HepG2 (cell line): ENCODE data around the gene STMN1. TPM values are rescaled to one million over a fixed set of nuclear protein-coding genes. Genes with fewer than 3 reads are reported as not detected.
A peak's percentile ranks its signal among the peaks of the same experiment; 100 is the strongest.

Experiments
- SP1 ChIP-seq, 2 experiments: fragments of 450-650 bp in 1 of 2; sonication (generic) in 1 of 2; formaldehyde crosslinking in 1 of 2; IDR thresholded peaks; 2 replicates each; pipeline versions ENCODE4 v1.4.0 to v1.6.1; 2016 to 2020; ENCODE audit warnings: missing genetic modification reagents in 1 of 2
- SRSF9 ChIP-seq: fragments of 200-400 bp; formaldehyde crosslinking; IDR thresholded peaks from 2 replicates; pipeline ENCODE4 v1.6.1; 2018; ENCODE audit warnings: borderline replicate concordance, mild to moderate bottlenecking, low read depth, low read length; ENCODE audit not compliant: insufficient read depth, poor library complexity, severe bottlenecking
- ZFX ChIP-seq: sonication (generic); formaldehyde crosslinking; IDR thresholded peaks from 2 replicates; pipeline ENCODE4 v1.4.0; 2020; ENCODE audit warnings: mild to moderate bottlenecking, low read depth, missing genetic modification reagents, moderate library complexity
- ZMYM3 ChIP-seq: sonication (generic); formaldehyde crosslinking; IDR thresholded peaks from 2 replicates; pipeline ENCODE4 v1.5.1; 2020; ENCODE audit warnings: mild to moderate bottlenecking, missing genetic modification reagents
- ZNF747 ChIP-seq: sonication (generic); formaldehyde crosslinking; IDR thresholded peaks from 2 replicates; pipeline ENCODE4 v1.8.1; 2023; ENCODE audit warnings: missing genetic modification reagents, mild to moderate bottlenecking, borderline replicate concordance
- polyA plus RNA-seq, 8 experiments: library from polyadenylated mRNA; depleted of rRNA in 3 of 8; stranded (reverse) in 7 of 8; unstranded in 1 of 8; fragments of >200 nt; fragmentation: Illumina TruSeq in 4 of 8; extraction: Trizol in 4 of 8; gene quantifications; 2 replicates each; pipeline versions ENCODE4 v1.2.1 to v1.2.3, GENCODE V29; 2011 to 2016; ENCODE audit warnings: low read depth in 4 of 8, missing spikeins in 1 of 8, mixed read lengths in 1 of 8; ENCODE audit not compliant: insufficient read depth in 1 of 8
- total RNA-seq, 5 experiments: library from RNA; depleted of rRNA; stranded (reverse); fragments of >200 nt; fragmentation: Illumina TruSeq; extraction: Trizol; gene quantifications; 2 replicates each; pipeline ENCODE4 v1.2.3, GENCODE V29; 2016; ENCODE audit warnings: low read depth in 1 of 5
- TF ChIP-seq, protein P1 (sequence below): sonication (generic); formaldehyde crosslinking; IDR thresholded peaks from 2 replicates; pipeline ENCODE4 v1.5.1; 2020; ENCODE audit warnings: mild to moderate bottlenecking, missing genetic modification reagents, borderline replicate concordance
- TF ChIP-seq, protein P2 (sequence below): sonication (generic); formaldehyde crosslinking; IDR thresholded peaks from 2 replicates; pipeline ENCODE4 v1.8.1; 2022; ENCODE audit warnings: low read depth, mild to moderate bottlenecking, missing genetic modification reagents
- TF ChIP-seq, protein P3 (sequence below): sonication (generic); formaldehyde crosslinking; IDR thresholded peaks from 2 replicates; pipeline ENCODE4 v1.5.1; 2020; ENCODE audit warnings: mild to moderate bottlenecking, missing genetic modification reagents, moderate library complexity
- TF ChIP-seq, protein P4 (sequence below): sonication (generic); formaldehyde crosslinking; IDR thresholded peaks from 2 replicates; pipeline ENCODE4 v1.8.1; 2023; ENCODE audit warnings: mild to moderate bottlenecking, missing genetic modification reagents

STMN1 gene
- total and polyA plus RNA-seq, 2 of the 13 experiments (the other 11 are each of a cell fraction or from before 2014, with no cell fraction given): 45.9 to 409 TPM

DNA sequence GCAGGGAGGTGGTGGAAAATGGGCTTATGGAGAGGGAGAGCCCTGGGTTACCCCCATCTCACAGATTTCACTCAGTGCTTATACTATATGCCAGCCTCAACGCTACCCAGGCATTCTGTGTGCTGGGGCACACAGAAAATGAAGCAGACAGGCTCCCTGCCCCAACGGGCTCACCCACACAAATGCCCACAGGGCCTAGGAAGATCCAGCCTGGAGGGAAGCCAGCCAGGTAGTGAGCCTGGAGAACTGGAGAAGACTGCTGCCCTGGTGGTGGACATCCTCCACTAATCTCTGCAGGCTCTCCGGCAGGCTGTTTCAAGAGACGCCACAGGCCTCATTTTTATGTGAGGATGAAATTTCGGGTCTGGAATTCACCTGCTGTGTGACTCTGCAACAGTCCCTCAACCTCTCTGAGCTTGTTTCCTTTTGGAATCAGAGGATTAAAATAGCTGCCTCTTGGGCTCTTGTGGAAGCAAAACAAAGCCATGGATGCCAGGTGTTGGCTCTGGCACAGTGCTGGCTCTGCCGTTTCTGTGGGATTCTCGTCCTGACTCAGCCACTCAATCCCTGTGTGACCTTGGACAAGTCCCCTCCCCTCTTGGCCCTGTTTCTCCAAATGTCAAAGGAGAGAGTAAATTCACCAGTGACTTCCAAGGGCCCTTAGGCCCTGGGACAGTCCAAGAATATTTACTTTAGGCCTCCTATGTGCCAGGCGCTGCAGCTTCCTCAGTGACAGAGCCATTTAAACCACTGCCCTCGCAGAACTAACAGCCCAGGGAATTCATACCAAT lies 34.3 kb downstream of the STMN1 start (continued):
- TF ChIP-seq, protein P1, sequence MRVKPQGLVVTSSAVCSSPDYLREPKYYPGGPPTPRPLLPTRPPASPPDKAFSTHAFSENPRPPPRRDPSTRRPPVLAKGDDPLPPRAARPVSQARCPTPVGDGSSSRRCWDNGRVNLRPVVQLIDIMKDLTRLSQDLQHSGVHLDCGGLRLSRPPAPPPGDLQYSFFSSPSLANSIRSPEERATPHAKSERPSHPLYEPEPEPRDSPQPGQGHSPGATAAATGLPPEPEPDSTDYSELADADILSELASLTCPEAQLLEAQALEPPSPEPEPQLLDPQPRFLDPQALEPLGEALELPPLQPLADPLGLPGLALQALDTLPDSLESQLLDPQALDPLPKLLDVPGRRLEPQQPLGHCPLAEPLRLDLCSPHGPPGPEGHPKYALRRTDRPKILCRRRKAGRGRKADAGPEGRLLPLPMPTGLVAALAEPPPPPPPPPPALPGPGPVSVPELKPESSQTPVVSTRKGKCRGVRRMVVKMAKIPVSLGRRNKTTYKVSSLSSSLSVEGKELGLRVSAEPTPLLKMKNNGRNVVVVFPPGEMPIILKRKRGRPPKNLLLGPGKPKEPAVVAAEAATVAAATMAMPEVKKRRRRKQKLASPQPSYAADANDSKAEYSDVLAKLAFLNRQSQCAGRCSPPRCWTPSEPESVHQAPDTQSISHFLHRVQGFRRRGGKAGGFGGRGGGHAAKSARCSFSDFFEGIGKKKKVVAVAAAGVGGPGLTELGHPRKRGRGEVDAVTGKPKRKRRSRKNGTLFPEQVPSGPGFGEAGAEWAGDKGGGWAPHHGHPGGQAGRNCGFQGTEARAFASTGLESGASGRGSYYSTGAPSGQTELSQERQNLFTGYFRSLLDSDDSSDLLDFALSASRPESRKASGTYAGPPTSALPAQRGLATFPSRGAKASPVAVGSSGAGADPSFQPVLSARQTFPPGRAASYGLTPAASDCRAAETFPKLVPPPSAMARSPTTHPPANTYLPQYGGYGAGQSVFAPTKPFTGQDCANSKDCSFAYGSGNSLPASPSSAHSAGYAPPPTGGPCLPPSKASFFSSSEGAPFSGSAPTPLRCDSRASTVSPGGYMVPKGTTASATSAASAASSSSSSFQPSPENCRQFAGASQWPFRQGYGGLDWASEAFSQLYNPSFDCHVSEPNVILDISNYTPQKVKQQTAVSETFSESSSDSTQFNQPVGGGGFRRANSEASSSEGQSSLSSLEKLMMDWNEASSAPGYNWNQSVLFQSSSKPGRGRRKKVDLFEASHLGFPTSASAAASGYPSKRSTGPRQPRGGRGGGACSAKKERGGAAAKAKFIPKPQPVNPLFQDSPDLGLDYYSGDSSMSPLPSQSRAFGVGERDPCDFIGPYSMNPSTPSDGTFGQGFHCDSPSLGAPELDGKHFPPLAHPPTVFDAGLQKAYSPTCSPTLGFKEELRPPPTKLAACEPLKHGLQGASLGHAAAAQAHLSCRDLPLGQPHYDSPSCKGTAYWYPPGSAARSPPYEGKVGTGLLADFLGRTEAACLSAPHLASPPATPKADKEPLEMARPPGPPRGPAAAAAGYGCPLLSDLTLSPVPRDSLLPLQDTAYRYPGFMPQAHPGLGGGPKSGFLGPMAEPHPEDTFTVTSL (CRISPR knock-in tag): peak; percentile 23; the same call in 1 of the 2 replicates
- TF ChIP-seq SP1 (IDR thresholded peaks at IDR 0.05) (no peak), SP1 (CRISPR knock-in tag; IDR thresholded peaks at IDR 0.05) (no peak), SRSF9 (no peak), ZFX (CRISPR knock-in tag) (no peak), ZNF747 (CRISPR knock-in tag) (no peak), ZMYM3 (CRISPR knock-in tag) (peak; percentile 93)
- TF ChIP-seq, protein P2, sequence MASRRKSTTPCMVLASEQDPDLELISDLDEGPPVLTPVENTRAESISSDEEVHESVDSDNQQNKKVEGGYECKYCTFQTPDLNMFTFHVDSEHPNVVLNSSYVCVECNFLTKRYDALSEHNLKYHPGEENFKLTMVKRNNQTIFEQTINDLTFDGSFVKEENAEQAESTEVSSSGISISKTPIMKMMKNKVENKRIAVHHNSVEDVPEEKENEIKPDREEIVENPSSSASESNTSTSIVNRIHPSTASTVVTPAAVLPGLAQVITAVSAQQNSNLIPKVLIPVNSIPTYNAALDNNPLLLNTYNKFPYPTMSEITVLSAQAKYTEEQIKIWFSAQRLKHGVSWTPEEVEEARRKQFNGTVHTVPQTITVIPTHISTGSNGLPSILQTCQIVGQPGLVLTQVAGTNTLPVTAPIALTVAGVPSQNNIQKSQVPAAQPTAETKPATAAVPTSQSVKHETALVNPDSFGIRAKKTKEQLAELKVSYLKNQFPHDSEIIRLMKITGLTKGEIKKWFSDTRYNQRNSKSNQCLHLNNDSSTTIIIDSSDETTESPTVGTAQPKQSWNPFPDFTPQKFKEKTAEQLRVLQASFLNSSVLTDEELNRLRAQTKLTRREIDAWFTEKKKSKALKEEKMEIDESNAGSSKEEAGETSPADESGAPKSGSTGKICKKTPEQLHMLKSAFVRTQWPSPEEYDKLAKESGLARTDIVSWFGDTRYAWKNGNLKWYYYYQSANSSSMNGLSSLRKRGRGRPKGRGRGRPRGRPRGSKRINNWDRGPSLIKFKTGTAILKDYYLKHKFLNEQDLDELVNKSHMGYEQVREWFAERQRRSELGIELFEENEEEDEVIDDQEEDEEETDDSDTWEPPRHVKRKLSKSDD: no peak
- TF ChIP-seq, protein P3, sequence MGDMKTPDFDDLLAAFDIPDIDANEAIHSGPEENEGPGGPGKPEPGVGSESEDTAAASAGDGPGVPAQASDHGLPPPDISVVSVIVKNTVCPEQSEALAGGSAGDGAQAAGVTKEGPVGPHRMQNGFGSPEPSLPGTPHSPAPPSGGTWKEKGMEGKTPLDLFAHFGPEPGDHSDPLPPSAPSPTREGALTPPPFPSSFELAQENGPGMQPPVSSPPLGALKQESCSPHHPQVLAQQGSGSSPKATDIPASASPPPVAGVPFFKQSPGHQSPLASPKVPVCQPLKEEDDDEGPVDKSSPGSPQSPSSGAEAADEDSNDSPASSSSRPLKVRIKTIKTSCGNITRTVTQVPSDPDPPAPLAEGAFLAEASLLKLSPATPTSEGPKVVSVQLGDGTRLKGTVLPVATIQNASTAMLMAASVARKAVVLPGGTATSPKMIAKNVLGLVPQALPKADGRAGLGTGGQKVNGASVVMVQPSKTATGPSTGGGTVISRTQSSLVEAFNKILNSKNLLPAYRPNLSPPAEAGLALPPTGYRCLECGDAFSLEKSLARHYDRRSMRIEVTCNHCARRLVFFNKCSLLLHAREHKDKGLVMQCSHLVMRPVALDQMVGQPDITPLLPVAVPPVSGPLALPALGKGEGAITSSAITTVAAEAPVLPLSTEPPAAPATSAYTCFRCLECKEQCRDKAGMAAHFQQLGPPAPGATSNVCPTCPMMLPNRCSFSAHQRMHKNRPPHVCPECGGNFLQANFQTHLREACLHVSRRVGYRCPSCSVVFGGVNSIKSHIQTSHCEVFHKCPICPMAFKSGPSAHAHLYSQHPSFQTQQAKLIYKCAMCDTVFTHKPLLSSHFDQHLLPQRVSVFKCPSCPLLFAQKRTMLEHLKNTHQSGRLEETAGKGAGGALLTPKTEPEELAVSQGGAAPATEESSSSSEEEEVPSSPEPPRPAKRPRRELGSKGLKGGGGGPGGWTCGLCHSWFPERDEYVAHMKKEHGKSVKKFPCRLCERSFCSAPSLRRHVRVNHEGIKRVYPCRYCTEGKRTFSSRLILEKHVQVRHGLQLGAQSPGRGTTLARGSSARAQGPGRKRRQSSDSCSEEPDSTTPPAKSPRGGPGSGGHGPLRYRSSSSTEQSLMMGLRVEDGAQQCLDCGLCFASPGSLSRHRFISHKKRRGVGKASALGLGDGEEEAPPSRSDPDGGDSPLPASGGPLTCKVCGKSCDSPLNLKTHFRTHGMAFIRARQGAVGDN (CRISPR knock-in tag): peak; percentile 47; the same call in 1 of the 2 replicates
- TF ChIP-seq, protein P4, sequence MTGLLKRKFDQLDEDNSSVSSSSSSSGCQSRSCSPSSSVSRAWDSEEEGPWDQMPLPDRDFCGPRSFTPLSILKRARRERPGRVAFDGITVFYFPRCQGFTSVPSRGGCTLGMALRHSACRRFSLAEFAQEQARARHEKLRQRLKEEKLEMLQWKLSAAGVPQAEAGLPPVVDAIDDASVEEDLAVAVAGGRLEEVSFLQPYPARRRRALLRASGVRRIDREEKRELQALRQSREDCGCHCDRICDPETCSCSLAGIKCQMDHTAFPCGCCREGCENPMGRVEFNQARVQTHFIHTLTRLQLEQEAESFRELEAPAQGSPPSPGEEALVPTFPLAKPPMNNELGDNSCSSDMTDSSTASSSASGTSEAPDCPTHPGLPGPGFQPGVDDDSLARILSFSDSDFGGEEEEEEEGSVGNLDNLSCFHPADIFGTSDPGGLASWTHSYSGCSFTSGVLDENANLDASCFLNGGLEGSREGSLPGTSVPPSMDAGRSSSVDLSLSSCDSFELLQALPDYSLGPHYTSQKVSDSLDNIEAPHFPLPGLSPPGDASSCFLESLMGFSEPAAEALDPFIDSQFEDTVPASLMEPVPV: 0 out of 2 replicates have a peak, but pooled peaks have one; percentile 42
